ENCODE data around the gene KCNT1. TPM values are rescaled to one million over a fixed set of nuclear protein-coding genes. Genes with fewer than 3 reads are reported as not detected.

The KCNT1 gene
- total RNA-seq, 1 experiment from 2014 or later, result not detected

GRCh38 chr9:135708164-135708563, 6.2 kb downstream of the KCNT1 start:
- POLR2A ChIA-PET (ENCODE audit: unreplicated experiment), result no interaction called here
- no peak overlapping the region for H3K4me2 ChIP-seq
- H3K27me3 ChIP-seq (ENCODE audit: insufficient read depth, low read depth), result peaks cover 97% of the 10 kb centered on the region
- TF ChIP-seq CTCF (conservative IDR thresholded peaks at IDR 0.05) (no peak), EZH2 (IDR thresholded peaks at IDR 0.05; ENCODE audit: low read depth) (no peak)
- H3K9me2 ChIP-seq (ENCODE audit: insufficient read depth), result no peaks in the 10 kb centered on the region
- H3K9me3 ChIP-seq (ENCODE audit: insufficient read depth, low read depth), result no peaks in the 10 kb centered on the region
- no peaks in the 10 kb centered on the region for H4K20me1 ChIP-seq (ENCODE audit: insufficient read depth)
- no peaks in the 10 kb centered on the region for H3K36me3 ChIP-seq (ENCODE audit: low read depth)
- BruUV-seq (replicated peaks), result no TSS peak
- H3K4me1 ChIP-seq (replicated peaks; ENCODE audit: insufficient read depth), result no peaks in the 10 kb centered on the region
- CTCF ChIA-PET, result no interaction called here
- H2AFZ ChIP-seq, result no peak overlapping the region
- H3K27ac ChIP-seq, result no peak overlapping the region
- intact Hi-C loops (cut with micrococcal nuclease; ENCODE audit: unreplicated experiment), result no loop called here
- no peaks in the 10 kb centered on the region for H3F3A ChIP-seq (ENCODE audit: insufficient read depth, low read depth)
- no peak overlapping the region for H3K4me3 ChIP-seq
- H3K79me2 ChIP-seq (ENCODE audit: low read depth), result no peaks in the 10 kb centered on the region
- no peak for DNase-seq

GRCh38 chr9:135711391-135711790, 9.4 kb downstream of the KCNT1 start:
- intact Hi-C loops (cut with micrococcal nuclease; ENCODE audit: unreplicated experiment), result no loop called here
- Histone ChIP-seq H3F3A (ENCODE audit: insufficient read depth, low read depth) (no peaks in the 10 kb centered on the region), H4K20me1 (ENCODE audit: insufficient read depth) (no peaks in the 10 kb centered on the region), H3K27ac (no peak overlapping the region), H3K79me2 (ENCODE audit: low read depth) (no peaks in the 10 kb centered on the region), H3K36me3 (ENCODE audit: low read depth) (no peaks in the 10 kb centered on the region), H3K4me2 (no peak overlapping the region), H3K9me3 (ENCODE audit: insufficient read depth, low read depth) (no peaks in the 10 kb centered on the region), H3K27me3 (ENCODE audit: insufficient read depth, low read depth) (peaks cover 91% of the 10 kb centered on the region), H3K4me1 (replicated peaks; ENCODE audit: insufficient read depth) (no peaks in the 10 kb centered on the region), H3K4me3 (no peak overlapping the region), H3K9me2 (ENCODE audit: insufficient read depth) (no peaks in the 10 kb centered on the region), H2AFZ (no peak overlapping the region)
- TF ChIP-seq CTCF (conservative IDR thresholded peaks at IDR 0.05) (no peak), EZH2 (IDR thresholded peaks at IDR 0.05; ENCODE audit: low read depth) (no peak)
- ChIA-PET POLR2A (ENCODE audit: unreplicated experiment) (no interaction called here), CTCF (no interaction called here)
- DNase-seq, result no peak
- BruUV-seq (replicated peaks), result no TSS peak

- H3K9me2 ChIP-seq (ENCODE audit: insufficient read depth), result no peaks in the 10 kb centered on the region
- TF ChIP-seq EZH2 (IDR thresholded peaks at IDR 0.05; ENCODE audit: low read depth) (no peak), CTCF (conservative IDR thresholded peaks at IDR 0.05) (no peak)
- peaks cover 91% of the 10 kb centered on the region for H3K27me3 ChIP-seq (ENCODE audit: insufficient read depth, low read depth)
- no peak overlapping the region for H2AFZ ChIP-seq
- H3K4me3 ChIP-seq, result no peak overlapping the region
- no peaks in the 10 kb centered on the region for H3K79me2 ChIP-seq (ENCODE audit: low read depth)
- POLR2A ChIA-PET (ENCODE audit: unreplicated experiment), result no interaction called here
- H3K4me2 ChIP-seq, result no peak overlapping the region
- no peaks in the 10 kb centered on the region for H3K9me3 ChIP-seq (ENCODE audit: insufficient read depth, low read depth)
- intact Hi-C loops (cut with micrococcal nuclease; ENCODE audit: unreplicated experiment), result no loop called here
- no peak overlapping the region for H3K27ac ChIP-seq
- no TSS peak for BruUV-seq (replicated peaks)
- no peaks in the 10 kb centered on the region for H4K20me1 ChIP-seq (ENCODE audit: insufficient read depth)
- no peaks in the 10 kb centered on the region for H3K36me3 ChIP-seq (ENCODE audit: low read depth)
- no peaks in the 10 kb centered on the region for H3K4me1 ChIP-seq (replicated peaks; ENCODE audit: insufficient read depth)
- CTCF ChIA-PET, result no interaction called here
- no peak for DNase-seq
- H3F3A ChIP-seq (ENCODE audit: insufficient read depth, low read depth), result no peaks in the 10 kb centered on the region
These were observed 9.9 kb downstream of the KCNT1 start for GRCh38 chr9:135711881-135712280.
